ENCODE results near the gene ARL6IP5.

ARL6IP5 gene

GRCh38 chr3:69116162-69116561 lies 31.4 kb downstream of the ARL6IP5 start:
- in situ Hi-C loops (cut with MboI; ENCODE audit: low sequenced_read_pairs): no loop called here

GRCh38 chr3:69116897-69117296 lies 32.2 kb downstream of the ARL6IP5 start:
- in situ Hi-C loops (cut with MboI; ENCODE audit: low sequenced_read_pairs): no loop called here

- in situ Hi-C loops (cut with MboI; ENCODE audit: low sequenced_read_pairs): no loop called here
Measured at GRCh38 chr3:69118555-69118954, 33.8 kb downstream of the ARL6IP5 start.

GRCh38 chr3:69119138-69119537 lies 34.4 kb downstream of the ARL6IP5 start:
- in situ Hi-C loops (cut with MboI; ENCODE audit: low sequenced_read_pairs): no loop called here

- in situ Hi-C loops (cut with MboI; ENCODE audit: low sequenced_read_pairs): no loop called here
Measured at GRCh38 chr3:69119681-69120080, 34.9 kb downstream of the ARL6IP5 start.

GRCh38 chr3:69120879-69121464 lies 36.2 kb downstream of the ARL6IP5 start:
- in situ Hi-C loops (cut with MboI; ENCODE audit: low sequenced_read_pairs): no loop called here

GRCh38 chr3:69121513-69121912 lies 36.8 kb downstream of the ARL6IP5 start:
- in situ Hi-C loops (cut with MboI; ENCODE audit: low sequenced_read_pairs): no loop called here

GRCh38 chr3:69121950-69122349 lies 37.2 kb downstream of the ARL6IP5 start:
- in situ Hi-C loops (cut with MboI; ENCODE audit: low sequenced_read_pairs): no loop called here

- in situ Hi-C loops (cut with MboI; ENCODE audit: low sequenced_read_pairs): no loop called here
Measured at GRCh38 chr3:69122403-69122802, 37.7 kb downstream of the ARL6IP5 start, which contains the start of gene LMOD3. Gene LMOD3, minus strand, starts transcription at chr3:69122595. Its CDS starts 209 bp downstream, at chr3:69122386.

GRCh38 chr3:69126216-69126615 lies 41.5 kb downstream of the ARL6IP5 start:
- in situ Hi-C loops (cut with MboI; ENCODE audit: low sequenced_read_pairs): no loop called here

- in situ Hi-C loops (cut with MboI; ENCODE audit: low sequenced_read_pairs): no loop called here
Measured at GRCh38 chr3:69126999-69127398, 42.3 kb downstream of the ARL6IP5 start.

GRCh38 chr3:69128509-69128908 lies 43.8 kb downstream of the ARL6IP5 start:
- in situ Hi-C loops (cut with MboI; ENCODE audit: low sequenced_read_pairs): no loop called here

- in situ Hi-C loops (cut with MboI; ENCODE audit: low sequenced_read_pairs): no loop called here
Measured at GRCh38 chr3:69129531-69129930, 44.8 kb downstream of the ARL6IP5 start.

- in situ Hi-C loops (cut with MboI; ENCODE audit: low sequenced_read_pairs): no loop called here
Measured at GRCh38 chr3:69130689-69131088, 46.0 kb downstream of the ARL6IP5 start.

GRCh38 chr3:69137005-69137404 lies 52.3 kb downstream of the ARL6IP5 start:
- in situ Hi-C loops (cut with MboI; ENCODE audit: low sequenced_read_pairs): no loop called here

GRCh38 chr3:69137412-69137811 lies 52.7 kb downstream of the ARL6IP5 start:
- in situ Hi-C loops (cut with MboI; ENCODE audit: low sequenced_read_pairs): no loop called here

GRCh38 chr3:69141313-69141712 lies 56.6 kb downstream of the ARL6IP5 start:
- in situ Hi-C loops (cut with MboI; ENCODE audit: low sequenced_read_pairs): no loop called here

- in situ Hi-C loops (cut with MboI; ENCODE audit: low sequenced_read_pairs): no loop called here
Measured at GRCh38 chr3:69142090-69142489, 57.4 kb downstream of the ARL6IP5 start.

GRCh38 chr3:69142797-69143454 lies 58.2 kb downstream of the ARL6IP5 start:
- in situ Hi-C loops (cut with MboI; ENCODE audit: low sequenced_read_pairs): no loop called here

- in situ Hi-C loops (cut with MboI; ENCODE audit: low sequenced_read_pairs): no loop called here
Measured at GRCh38 chr3:69143612-69144011, 58.9 kb downstream of the ARL6IP5 start.

- in situ Hi-C loops (cut with MboI; ENCODE audit: low sequenced_read_pairs): no loop called here
Measured at GRCh38 chr3:69144631-69145245, 60.0 kb downstream of the ARL6IP5 start.

- in situ Hi-C loops (cut with MboI; ENCODE audit: low sequenced_read_pairs): no loop called here
Measured at GRCh38 chr3:69145688-69146087, 61.0 kb downstream of the ARL6IP5 start.

All from HL-60/S4 (cell line).